ENCODE data around the gene RBM28. TPM values are rescaled to one million over a fixed set of nuclear protein-coding genes. Genes with fewer than 3 reads are reported as not detected.

The RBM28 gene
- total and polyA plus RNA-seq, 10 of the 15 experiments (the other 5 are each of a cell fraction or from before 2014, with no cell fraction given) = 14.3 to 50.4 (median 32.8) TPM

DNA sequence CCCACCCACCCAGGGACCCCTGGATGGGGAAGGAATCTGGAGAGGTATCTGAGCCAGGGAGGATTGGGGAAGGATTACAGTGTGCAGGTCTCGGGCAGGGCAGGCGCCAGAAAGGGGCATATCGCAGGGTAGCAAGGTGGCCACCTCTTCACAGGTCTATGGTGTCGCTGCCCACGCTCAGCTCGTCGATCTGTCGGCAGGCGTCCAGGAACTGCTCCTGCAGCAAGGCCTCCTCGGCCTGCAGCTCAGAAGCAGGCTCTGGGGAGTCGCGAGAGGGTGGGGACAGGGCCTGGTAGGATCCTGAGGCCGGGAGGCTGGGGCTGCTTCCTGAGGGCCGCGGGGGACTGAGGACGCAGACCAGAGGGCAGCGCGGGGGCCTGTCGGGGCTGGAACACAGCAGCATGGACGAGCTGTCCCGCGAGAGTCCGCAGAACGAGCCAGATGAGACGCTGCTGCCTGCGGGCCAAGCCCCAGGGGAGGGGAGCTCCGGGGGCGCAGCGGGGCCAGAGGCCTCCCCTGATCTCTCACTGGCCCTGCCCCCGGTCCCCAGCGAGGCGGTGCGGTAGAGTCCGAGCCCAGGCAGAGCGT is 7.1 kb upstream of the RBM28 start:
- ChIA-PET POLR2A (no interaction called here), SMC1A (ENCODE audit: uncharacterized antibody, unreplicated experiment) (no interaction called here), CTCF (no interaction called here), RAD21 (ENCODE audit: unreplicated experiment) (no interaction called here)
- WGBS (ENCODE audit: insufficient coverage, insufficient replicate concordance, low lambda C conversion rate, missing lambda C conversion rate) = 53% methylated on average over 24 of the region's 35 CpGs
- in situ Hi-C loops (cut with MboI) (no loop called here), intact Hi-C loops (cut with micrococcal nuclease; ENCODE audit: unreplicated experiment) (no loop called here)
- no peak overlapping the region for H3K9ac ChIP-seq (ENCODE audit: control insufficient read depth, insufficient read depth, low read length)
- DNase-seq (ENCODE audit: low read depth, low spot score) (no peak), FAIRE-seq (no peak), ATAC-seq (no peak)
- H3K9me3 ChIP-seq (replicated peaks; ENCODE audit: control insufficient read depth, insufficient read depth, low read length) = no peaks in the 10 kb centered on the region
- no peak overlapping the region for H3K4me2 ChIP-seq (ENCODE audit: control insufficient read depth, insufficient read depth)
- H4K20me1 ChIP-seq (ENCODE audit: control insufficient read depth, insufficient read depth) = no peaks in the 10 kb centered on the region
- H3K79me2 ChIP-seq (ENCODE audit: control insufficient read depth, insufficient read depth, low read length) = no peaks in the 10 kb centered on the region
- no TSS peak for BruUV-seq (replicated peaks)
- H3K36me3 ChIP-seq (ENCODE audit: control insufficient read depth in 2 of 2, insufficient read depth in 2 of 2, low read length in 1 of 2) = no peaks in the 10 kb centered on the region
- peaks cover 0 to 10% of the 10 kb centered on the region in 2 experiments; a peak in 3 of 4 replicates for H3K27me3 ChIP-seq (replicated peaks in 1 of 2; ENCODE audit: control insufficient read depth in 2 of 2, insufficient read depth in 2 of 2, low read length in 1 of 2)
- H2AFZ ChIP-seq (ENCODE audit: control insufficient read depth, low read depth, low read length) = no peak overlapping the region
- no peak overlapping the region for H3K27ac ChIP-seq (ENCODE audit: control insufficient read depth, insufficient read depth)
- no peak for TF ChIP-seq DPF2 (IDR thresholded peaks at IDR 0.05)
- TF ChIP-seq YY1 (IDR thresholded peaks at IDR 0.05; ENCODE audit: low read depth, low read length) = no peak
- no peak for TF ChIP-seq TBL1XR1 (IDR thresholded peaks at IDR 0.05; ENCODE audit: low read depth, low read length)
- TF ChIP-seq KDM1A (IDR thresholded peaks at IDR 0.05; ENCODE audit: borderline replicate concordance) = no peak
- TF ChIP-seq, protein P1, sequence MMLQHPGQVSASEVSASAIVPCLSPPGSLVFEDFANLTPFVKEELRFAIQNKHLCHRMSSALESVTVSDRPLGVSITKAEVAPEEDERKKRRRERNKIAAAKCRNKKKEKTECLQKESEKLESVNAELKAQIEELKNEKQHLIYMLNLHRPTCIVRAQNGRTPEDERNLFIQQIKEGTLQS (IDR thresholded peaks at IDR 0.05; ENCODE audit: borderline replicate concordance, extremely low read depth, low read depth, low read length) = no peak
- TF ChIP-seq TCF12 (IDR thresholded peaks at IDR 0.05; ENCODE audit: low read depth, low read length) = no peak
- TF ChIP-seq CEBPB (IDR thresholded peaks at IDR 0.05; ENCODE audit: borderline replicate concordance in 1 of 2, low read depth in 2 of 2, low read length in 2 of 2) = no peak
- no peak for TF ChIP-seq IKZF1 (conservative IDR thresholded peaks at IDR 0.05)
- TF ChIP-seq HCFC1 (IDR thresholded peaks at IDR 0.05; ENCODE audit: low read length) = no peak
- TF ChIP-seq RAD21 (IDR thresholded peaks at IDR 0.05; ENCODE audit: insufficient read depth, low read depth, low read length) = no peak
- TF ChIP-seq RFX5 (IDR thresholded peaks at IDR 0.05; ENCODE audit: low read depth, low read length) = no peak
- no peak for TF ChIP-seq EP300 (IDR thresholded peaks at IDR 0.05; ENCODE audit: borderline replicate concordance in 1 of 2, control insufficient read depth in 1 of 2, low read depth in 2 of 2, low read length in 2 of 2)
- TF ChIP-seq ZNF274 (IDR thresholded peaks at IDR 0.05; ENCODE audit: insufficient read depth, insufficient read length) = no peak
- no peak for TF ChIP-seq SREBF2 (IDR thresholded peaks at IDR 0.05; ENCODE audit: low read length)
- no peak for TF ChIP-seq HDGF (IDR thresholded peaks at IDR 0.05)
- no peak for TF ChIP-seq CHD1 (IDR thresholded peaks at IDR 0.05; ENCODE audit: low read depth, low read length)
- TF ChIP-seq STAT3 (IDR thresholded peaks at IDR 0.05; ENCODE audit: low read depth, low read length) = no peak
- TF ChIP-seq JUND (IDR thresholded peaks at IDR 0.05; ENCODE audit: low read depth, low read length) = no peak
- TF ChIP-seq NFYA (IDR thresholded peaks at IDR 0.05; ENCODE audit: borderline replicate concordance, low read depth, low read length) = no peak
- no peak overlapping the region for H3K4me3 ChIP-seq
- H3K4me1 ChIP-seq (ENCODE audit: control insufficient read depth, insufficient read depth, low read length) = no peaks in the 10 kb centered on the region
